ENCODE data around the gene MS4A18. TPM values are rescaled to one million over a fixed set of nuclear protein-coding genes. Genes with fewer than 3 reads are reported as not detected.
A peak's percentile ranks its signal among the peaks of the same experiment; 100 is the strongest.
"Not testable (repeated sequence)": the region's sequence is repeated elsewhere in the genome, so short reads cannot be mapped to it uniquely, and the experiment has no call there.

Gene MS4A18
- total RNA-seq, 8 experiments from 2014 or later = 0.19 TPM; not detected in 7

DNA sequence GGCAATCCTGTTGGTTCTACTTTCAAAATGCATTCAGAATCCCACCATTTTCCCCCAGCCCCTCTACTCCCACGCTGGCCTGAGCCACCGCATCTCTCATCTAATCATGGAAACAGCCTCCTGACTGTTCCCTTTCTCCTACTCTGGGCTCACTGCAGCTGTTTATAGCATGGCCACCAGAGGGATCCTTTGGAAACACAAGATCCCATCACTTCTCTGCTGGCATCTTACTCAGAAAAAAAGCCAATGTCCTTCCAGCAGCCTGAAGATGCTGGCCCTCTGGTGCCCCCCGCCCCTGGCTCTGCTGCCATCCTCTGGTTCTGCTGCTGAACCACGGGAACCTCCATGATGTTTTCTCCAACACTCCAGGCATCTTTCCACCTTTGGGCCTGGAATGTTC lies 14.0 kb upstream of the MS4A18 start:
- in situ Hi-C loops (cut with MboI; ENCODE audit: low pct_unique_long_range_greater_than_20kb in 2 of 9, low sequenced_read_pairs in 9 of 9, unreplicated experiment in 9 of 9) = no loop called here
- WGBS, 10 experiments = 0 to 100% (median 41%) methylated on average over 1 to 3 of the region's 4 CpGs; no CpG with 5 or more reads in 2 of the 10 experiments
- no peak overlapping the region for H3K27ac ChIP-seq
- no peaks in the 10 kb centered on the region for H3K4me1 ChIP-seq (replicated peaks in 1 of 2)
- peak in 1 of 8 experiments; percentile 40 for ATAC-seq (replicated peaks in 6 of 8)
- no peak overlapping the region for H3K4me3 ChIP-seq

DNA sequence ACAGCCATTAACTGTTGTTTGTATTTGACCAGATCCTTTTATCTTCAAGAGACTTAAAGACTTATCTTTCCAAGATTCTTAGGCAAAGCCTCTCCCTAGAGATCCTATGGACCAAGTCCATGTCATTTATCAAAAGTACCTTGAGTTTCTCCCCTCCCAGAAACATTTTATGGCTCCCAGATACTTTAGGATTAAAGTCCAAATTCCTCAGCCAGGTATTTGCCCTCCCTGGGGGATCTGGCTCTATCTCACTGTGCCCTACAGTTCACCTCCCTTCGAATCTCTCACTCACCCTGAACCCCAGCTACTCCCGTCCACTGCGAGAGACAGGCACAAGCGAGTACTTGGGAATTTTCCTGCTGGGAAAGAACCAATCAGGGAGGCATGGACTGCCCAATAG lies 13.2 kb upstream of the MS4A18 start:
- H3K27ac ChIP-seq = no peak overlapping the region
- no peak for ATAC-seq (replicated peaks in 6 of 8)
- 10 to 90% (median 69%) methylated on average over 2 to 4 of the region's 4 CpGs; no CpG with 5 or more reads in 5 of the 10 experiments for WGBS, 10 experiments
- H3K4me3 ChIP-seq = no peak overlapping the region
- no peaks in the 10 kb centered on the region for H3K4me1 ChIP-seq (replicated peaks in 1 of 2)
- in situ Hi-C loops (cut with MboI; ENCODE audit: low pct_unique_long_range_greater_than_20kb in 2 of 9, low sequenced_read_pairs in 9 of 9, unreplicated experiment in 9 of 9) = no loop called here

DNA sequence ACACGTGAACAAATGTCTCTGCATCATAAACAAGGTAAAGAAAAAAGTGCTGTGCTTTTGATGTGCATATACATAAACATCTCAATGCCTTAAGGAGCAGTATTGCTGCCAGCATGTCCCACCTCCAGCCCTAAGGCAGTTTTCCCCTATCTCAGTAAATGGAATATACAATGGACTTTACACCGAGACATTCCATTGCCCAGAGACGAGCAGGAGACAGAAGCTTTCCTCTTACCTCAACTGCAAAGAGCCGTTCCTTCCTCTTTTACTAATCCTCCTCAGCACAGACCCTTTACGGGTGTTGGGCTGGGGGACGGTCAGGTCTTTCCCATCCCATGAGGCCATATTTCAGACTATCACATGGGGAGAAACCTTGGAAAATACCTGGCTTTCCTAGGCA lies 11.1 kb upstream of the MS4A18 start:
- H3K27ac ChIP-seq; H3K4me1 ChIP-seq (replicated peaks in 1 of 2); H3K4me3 ChIP-seq; in situ Hi-C loops (cut with MboI; ENCODE audit: low pct_unique_long_range_greater_than_20kb in 2 of 9, low sequenced_read_pairs in 9 of 9, unreplicated experiment in 9 of 9); ATAC-seq (replicated peaks in 6 of 8): not testable (repeated sequence)
- 0 to 80% (median 40%) methylated on average over 1 of the region's 6 CpGs; no CpG with 5 or more reads in 6 of the 10 experiments for WGBS, 10 experiments

DNA sequence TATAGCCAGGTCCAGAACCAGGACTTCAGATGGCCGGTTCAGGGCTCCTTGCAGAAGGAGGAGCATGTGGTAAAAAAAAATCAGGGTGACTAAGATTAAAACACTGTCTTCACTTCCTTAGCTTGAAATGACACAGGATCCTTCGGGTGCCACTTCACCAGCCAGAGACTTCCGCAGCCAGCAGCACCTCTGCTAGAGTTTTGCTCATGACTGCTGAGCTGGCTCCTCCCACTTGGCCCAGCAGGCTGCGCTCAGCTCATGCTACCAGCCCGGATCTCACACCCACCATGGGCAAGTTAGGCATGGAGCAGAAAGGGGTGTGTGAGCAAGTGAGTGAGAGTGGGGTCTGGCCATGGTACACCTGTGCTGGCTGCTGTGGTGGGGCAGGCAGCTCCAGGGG lies 6.6 kb upstream of the MS4A18 start:
- in situ Hi-C loops (cut with MboI; ENCODE audit: low pct_unique_long_range_greater_than_20kb in 2 of 9, low sequenced_read_pairs in 9 of 9, unreplicated experiment in 9 of 9) = no loop called here
- 20 to 100% (median 36%) methylated on average over 1 to 3 of the region's 5 CpGs; no CpG with 5 or more reads in 5 of the 10 experiments for WGBS, 10 experiments
- no peak overlapping the region for H3K4me3 ChIP-seq
- no peak overlapping the region for H3K27ac ChIP-seq
- no peak for ATAC-seq (replicated peaks in 6 of 8)
- H3K4me1 ChIP-seq (replicated peaks in 1 of 2) = no peaks in the 10 kb centered on the region

DNA sequence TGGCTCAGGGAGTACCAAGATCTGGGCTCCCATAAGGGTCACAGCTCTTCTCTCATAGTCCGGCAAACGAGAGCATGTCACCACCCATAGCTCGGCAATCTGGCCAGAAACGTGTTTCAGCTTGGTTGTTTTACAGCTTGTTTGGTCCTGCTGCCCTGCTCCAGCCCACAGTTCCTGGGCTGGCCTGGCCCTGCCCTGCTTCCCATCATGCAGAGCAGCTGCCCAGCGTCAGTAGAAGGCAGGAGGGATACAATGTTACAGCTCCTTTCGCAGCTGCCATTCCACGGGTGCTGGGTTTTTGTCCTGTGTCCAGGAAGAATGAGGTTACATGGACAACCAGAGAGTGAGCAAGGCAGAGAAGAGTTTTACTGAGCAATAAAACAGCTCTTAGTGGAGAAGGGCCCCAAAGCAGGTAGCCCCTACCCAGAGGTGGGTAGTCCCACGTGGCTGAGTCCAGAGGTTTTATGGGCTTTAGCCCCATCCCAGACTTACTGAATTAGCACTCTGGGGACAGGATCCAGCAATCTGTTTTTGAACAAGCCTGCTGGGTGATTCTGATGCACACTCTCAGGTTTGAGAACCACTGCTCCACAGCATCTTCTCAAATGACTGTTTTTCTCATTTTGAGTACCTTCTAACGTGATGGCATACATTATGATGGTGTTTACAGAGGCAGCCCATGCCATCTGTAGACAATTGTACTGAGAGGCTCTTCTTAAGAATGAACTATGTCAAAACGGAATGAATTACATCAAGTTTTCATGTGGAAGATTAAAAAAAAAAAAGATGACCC lies 5.8 kb upstream of the MS4A18 start:
- no peak overlapping the region for H3K27ac ChIP-seq
- ATAC-seq (replicated peaks in 6 of 8) = no peak
- H3K4me1 ChIP-seq (replicated peaks in 1 of 2) = no peaks in the 10 kb centered on the region
- WGBS, 10 experiments = 3 to 100% (median 80%) methylated on average over 1 to 8 of the region's 10 CpGs; no CpG with 5 or more reads in 1 of the 10 experiments
- in situ Hi-C loops (cut with MboI; ENCODE audit: low pct_unique_long_range_greater_than_20kb in 2 of 9, low sequenced_read_pairs in 9 of 9, unreplicated experiment in 9 of 9) = no loop called here
- no peak overlapping the region for H3K4me3 ChIP-seq

DNA sequence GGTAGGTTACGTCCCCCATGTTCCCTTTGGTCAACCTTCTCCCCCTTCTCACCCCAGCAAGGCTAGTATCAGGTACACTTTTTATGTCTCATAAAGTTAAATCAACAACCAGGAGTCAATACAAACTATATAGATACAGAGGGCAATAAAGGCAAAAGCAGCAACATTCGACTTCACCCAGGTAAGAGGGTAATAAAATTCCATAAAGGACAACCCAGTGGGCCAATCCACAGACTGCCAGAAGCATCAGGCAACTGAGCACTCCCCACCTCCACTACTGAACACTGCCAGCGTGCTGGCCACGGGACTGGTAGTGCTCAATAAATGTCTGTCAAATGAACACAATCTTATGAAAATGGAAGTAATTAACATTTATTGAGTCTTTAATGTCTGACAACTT lies 5.1 kb upstream of the MS4A18 start:
- no peak overlapping the region for H3K4me3 ChIP-seq
- no peaks in the 10 kb centered on the region for H3K4me1 ChIP-seq (replicated peaks in 1 of 2)
- H3K27ac ChIP-seq = no peak overlapping the region
- 0 to 100% (median 77%) methylated on average over 1 to 3 of the region's 4 CpGs; no CpG with 5 or more reads in 2 of the 10 experiments for WGBS, 10 experiments
- no peak for ATAC-seq (replicated peaks in 6 of 8)
- in situ Hi-C loops (cut with MboI; ENCODE audit: low pct_unique_long_range_greater_than_20kb in 2 of 9, low sequenced_read_pairs in 9 of 9, unreplicated experiment in 9 of 9) = no loop called here

DNA sequence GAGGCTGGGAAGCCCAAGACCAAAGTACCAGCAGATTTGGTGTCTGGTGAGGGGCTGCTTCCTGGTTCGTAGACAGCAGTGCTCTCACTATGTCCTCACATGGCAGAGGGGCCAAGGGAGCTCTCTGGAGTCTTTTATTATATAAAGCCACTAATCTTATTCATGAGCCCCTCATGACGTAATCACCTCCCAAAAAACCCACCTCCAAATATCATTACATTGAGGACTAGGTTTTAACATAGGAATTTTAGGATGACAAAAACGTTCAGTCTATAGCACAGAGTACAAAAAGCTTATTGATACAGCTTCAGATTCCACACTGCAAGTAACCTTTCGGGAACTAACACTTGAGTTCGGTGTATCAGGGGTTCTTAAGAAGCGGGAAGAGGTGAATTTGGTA lies 4.1 kb upstream of the MS4A18 start:
- no peak overlapping the region for H3K27ac ChIP-seq
- H3K4me1 ChIP-seq (replicated peaks in 1 of 2) = no peaks in the 10 kb centered on the region
- no peak overlapping the region for H3K4me3 ChIP-seq
- WGBS, 10 experiments = 0 to 100% (median 70%) methylated on average over 1 to 6 of the region's 6 CpGs; no CpG with 5 or more reads in 1 of the 10 experiments
- ATAC-seq (replicated peaks in 6 of 8) = no peak
- in situ Hi-C loops (cut with MboI; ENCODE audit: low pct_unique_long_range_greater_than_20kb in 2 of 9, low sequenced_read_pairs in 9 of 9, unreplicated experiment in 9 of 9) = no loop called here

DNA sequence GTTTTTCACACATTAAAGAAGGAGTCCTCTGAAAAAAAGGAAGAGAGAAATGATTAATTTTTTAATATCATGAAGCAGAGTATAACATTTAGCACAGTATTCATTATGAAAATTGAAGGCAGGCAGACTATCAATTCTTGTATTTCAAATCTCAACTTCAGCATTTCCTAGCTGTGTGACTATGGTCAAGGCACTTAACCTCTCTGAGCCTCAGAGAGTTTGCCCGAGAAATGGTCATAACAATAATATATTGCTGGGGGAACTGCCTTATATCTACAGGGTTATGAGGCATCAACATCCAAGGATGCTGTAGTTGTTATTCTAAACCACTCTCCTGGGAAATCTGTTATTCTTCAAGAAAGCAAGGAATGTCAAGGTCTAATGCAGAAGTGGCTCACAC lies 1.1 kb downstream of the MS4A18 start:
- Histone ChIP-seq H3K27ac (no peak overlapping the region), H3K4me3 (no peak overlapping the region), H3K4me1 (replicated peaks in 1 of 2) (no peaks in the 10 kb centered on the region)
- 33 to 100% (median 80%) methylated on average over 1 of the region's 1 CpG; no CpG with 5 or more reads in 4 of the 10 experiments for WGBS, 10 experiments
- in situ Hi-C loops (cut with MboI; ENCODE audit: low pct_unique_long_range_greater_than_20kb in 2 of 9, low sequenced_read_pairs in 9 of 9, unreplicated experiment in 9 of 9) = loop anchor here in 1 of 9 experiments (25.0 kb wide), 1 partner anchor 88 kb away; no protein-coding TSS in a partner anchor
- ATAC-seq (replicated peaks in 6 of 8) = no peak

DNA sequence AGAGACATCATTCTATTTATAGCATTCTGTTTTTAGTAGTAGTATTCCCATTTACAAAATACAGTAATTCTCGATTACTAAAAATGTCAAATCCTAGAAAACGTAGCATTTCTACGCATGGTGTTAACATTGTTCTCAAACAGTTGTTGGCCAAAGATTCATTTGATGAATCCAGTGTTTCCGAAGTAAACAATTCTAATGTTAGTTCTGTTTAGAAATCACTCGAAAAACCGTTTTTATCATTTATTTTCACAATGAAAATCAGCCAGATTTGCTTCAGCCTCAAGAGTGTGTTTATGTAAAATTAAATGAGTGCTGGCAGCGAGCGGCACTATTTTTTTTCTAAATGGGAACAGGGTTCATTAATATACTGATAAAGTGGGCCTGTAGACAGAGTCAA lies 7.1 kb downstream of the MS4A18 start:
- Histone ChIP-seq H3K27ac (no peak overlapping the region), H3K4me1 (replicated peaks in 1 of 2) (no peaks in the 10 kb centered on the region), H3K4me3 (no peak overlapping the region)
- 6 to 95% (median 68%) methylated on average over 1 to 8 of the region's 8 CpGs for WGBS, 10 experiments
- in situ Hi-C loops (cut with MboI; ENCODE audit: low pct_unique_long_range_greater_than_20kb in 2 of 9, low sequenced_read_pairs in 9 of 9, unreplicated experiment in 9 of 9) = loop anchor here in 1 of 9 experiments (25.0 kb wide), 1 partner anchor 94 kb away; no protein-coding TSS in a partner anchor
- no peak for ATAC-seq (replicated peaks in 6 of 8)

DNA sequence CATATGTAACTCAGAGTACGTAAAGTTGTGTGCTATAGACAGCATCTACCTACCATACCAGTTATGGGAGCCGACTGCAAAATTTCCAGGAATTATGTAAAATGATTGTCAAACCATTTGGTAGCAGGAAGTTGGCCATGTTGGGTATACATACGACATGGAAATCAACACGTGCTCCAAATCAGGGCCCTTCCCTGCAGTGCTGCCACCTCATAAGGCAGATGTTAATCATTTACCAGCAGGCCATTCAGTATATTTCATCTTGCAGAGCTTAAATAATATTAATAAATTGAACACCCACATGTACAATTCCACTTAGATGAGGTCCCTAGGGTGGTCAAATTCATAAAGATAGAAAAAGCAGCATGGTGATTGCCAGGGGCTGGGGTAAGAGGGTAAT lies 9.8 kb downstream of the MS4A18 start:
- WGBS, 10 experiments = 22 to 87% (median 73%) methylated on average over 1 to 4 of the region's 4 CpGs; no CpG with 5 or more reads in 3 of the 10 experiments
- no peaks in the 10 kb centered on the region for H3K4me1 ChIP-seq (replicated peaks in 1 of 2)
- no peak overlapping the region for H3K4me3 ChIP-seq
- no peak for ATAC-seq (replicated peaks in 6 of 8)
- in situ Hi-C loops (cut with MboI; ENCODE audit: low pct_unique_long_range_greater_than_20kb in 2 of 9, low sequenced_read_pairs in 9 of 9, unreplicated experiment in 9 of 9) = loop anchor here in 1 of 9 experiments (25.0 kb wide), 1 partner anchor 97 kb away; no protein-coding TSS in a partner anchor
- H3K27ac ChIP-seq = no peak overlapping the region

DNA sequence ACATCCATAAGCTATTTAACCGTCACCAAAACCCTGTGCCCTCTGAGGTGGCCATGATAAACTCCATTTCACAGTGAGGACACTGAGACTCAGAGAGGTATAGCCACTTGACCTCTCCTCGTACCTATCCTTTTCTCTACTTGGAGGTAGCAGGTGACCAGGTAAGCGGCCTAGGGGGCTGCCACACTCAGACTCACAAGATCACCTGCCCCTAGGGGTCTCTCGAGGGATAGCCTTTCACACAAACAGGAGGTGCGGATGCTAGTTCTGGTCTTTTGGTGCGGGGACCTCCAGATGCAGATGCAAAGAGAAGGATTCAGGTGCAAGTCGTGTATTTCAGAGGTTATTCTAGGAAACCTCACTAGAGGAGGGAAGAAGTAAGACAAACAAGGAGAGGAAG lies 14.6 kb downstream of the MS4A18 start:
- no peaks in the 10 kb centered on the region for H3K4me1 ChIP-seq (replicated peaks in 1 of 2)
- in situ Hi-C loops (cut with MboI; ENCODE audit: low pct_unique_long_range_greater_than_20kb in 2 of 9, low sequenced_read_pairs in 9 of 9, unreplicated experiment in 9 of 9) = loop anchor here in 1 of 9 experiments (25.0 kb wide), 1 partner anchor 102 kb away; no protein-coding TSS in a partner anchor
- H3K27ac ChIP-seq = no peak overlapping the region
- no peak for ATAC-seq (replicated peaks in 6 of 8)
- no peak overlapping the region for H3K4me3 ChIP-seq
- WGBS, 10 experiments = 9 to 100% (median 50%) methylated on average over 1 to 4 of the region's 7 CpGs; no CpG with 5 or more reads in 4 of the 10 experiments

DNA sequence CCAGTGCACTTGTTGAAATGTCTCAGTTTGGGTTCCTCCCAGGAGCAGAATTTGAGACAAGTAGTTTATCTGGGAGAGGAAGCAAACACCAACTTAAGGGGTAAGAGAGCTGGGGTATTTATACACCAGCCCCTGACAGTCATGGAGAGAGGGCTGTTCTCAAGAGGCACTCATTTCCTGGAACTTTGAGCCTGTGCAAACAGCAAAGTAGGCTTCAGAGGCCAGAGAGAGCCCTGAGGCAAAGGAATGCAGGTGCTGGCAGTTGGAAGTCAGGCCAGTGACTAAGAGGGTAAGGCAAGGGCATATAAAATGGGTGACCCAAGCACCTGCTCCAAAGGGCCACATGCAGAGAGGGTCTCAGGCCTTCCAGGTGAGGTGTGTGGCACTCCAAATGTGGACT lies 16.1 kb downstream of the MS4A18 start:
- in situ Hi-C loops (cut with MboI; ENCODE audit: low pct_unique_long_range_greater_than_20kb in 2 of 9, low sequenced_read_pairs in 9 of 9, unreplicated experiment in 9 of 9) = loop anchor here in 1 of 9 experiments (25.0 kb wide), 1 partner anchor 103 kb away; no protein-coding TSS in a partner anchor
- H3K4me1 ChIP-seq (replicated peaks in 1 of 2) = no peaks in the 10 kb centered on the region
- H3K4me3 ChIP-seq = no peak overlapping the region
- no peak overlapping the region for H3K27ac ChIP-seq
- no peak for ATAC-seq (replicated peaks in 6 of 8)

DNA sequence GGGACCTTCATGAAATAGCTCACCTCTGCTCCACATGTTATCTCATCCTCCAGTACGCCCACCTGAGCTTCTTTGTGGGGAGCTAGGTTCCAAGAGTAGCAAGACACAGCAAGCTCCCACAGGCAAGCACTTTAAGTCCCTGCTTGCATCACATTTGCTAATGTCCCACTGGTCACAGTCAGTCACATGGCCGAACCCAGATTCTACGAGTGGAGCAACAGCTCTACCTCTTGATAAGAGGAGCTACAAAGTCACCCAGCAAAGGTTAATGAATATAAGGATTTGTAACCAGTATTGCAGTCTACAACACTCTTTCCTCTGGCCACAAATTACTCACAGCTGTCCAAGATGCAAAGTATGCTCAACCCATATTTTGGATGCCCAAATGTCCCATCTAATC lies 16.9 kb downstream of the MS4A18 start:
- no peak for ATAC-seq (replicated peaks in 6 of 8)
- in situ Hi-C loops (cut with MboI; ENCODE audit: low pct_unique_long_range_greater_than_20kb in 2 of 9, low sequenced_read_pairs in 9 of 9, unreplicated experiment in 9 of 9) = loop anchor here in 1 of 9 experiments (25.0 kb wide), 1 partner anchor 104 kb away; no protein-coding TSS in a partner anchor
- Histone ChIP-seq H3K4me1 (replicated peaks in 1 of 2) (no peaks in the 10 kb centered on the region), H3K4me3 (no peak overlapping the region), H3K27ac (no peak overlapping the region)
- WGBS, 10 experiments = 0 to 82% (median 59%) methylated on average over 1 to 3 of the region's 3 CpGs; no CpG with 5 or more reads in 3 of the 10 experiments

All from motor neuron (in vitro differentiated cells).